Thoracic aorta (tissue), 2 donors: ENCODE data around the gene IL3. TPM values are rescaled to one million over a fixed set of nuclear protein-coding genes. Genes with fewer than 3 reads are reported as not detected.
A peak's percentile ranks its signal among the peaks of the same experiment; 100 is the strongest.

Source experiments
- ATAC-seq: fragments of 150-250 bp; one replicate; pipeline ENCODE4 v1.8.0; 2017; ENCODE audit warnings: low read depth; ENCODE audit not compliant: insufficient number of reproducible peaks, low FRiP score
- DNase-seq: peaks from one replicate; pipeline ENCODE4 v3.0.0-alpha.2; 2020; ENCODE audit warnings: low spot score
- H3K27ac ChIP-seq, 2 donors: fragments of 200-600 bp; sonication (generic); 1 replicate in 1 of 2; 2 replicates in 1 of 2; pipeline ENCODE4 v1.5.1; 2016; ENCODE audit warnings: mild to moderate bottlenecking in 2 of 2, moderate library complexity in 2 of 2
- H3K27me3 ChIP-seq: fragments of 200-600 bp; sonication (generic); replicated peaks from 2 replicates; pipeline ENCODE4 v1.6.0; 2016; ENCODE audit warnings: mild to moderate bottlenecking; ENCODE audit not compliant: insufficient read depth
- H3K36me3 ChIP-seq: fragments of 200-600 bp; sonication (generic); one replicate; pipeline ENCODE4 v1.5.1; 2016
- H3K4me1 ChIP-seq, 2 donors: fragments of 200-600 bp; sonication (generic); 1 replicate in 1 of 2; 2 replicates in 1 of 2; pipeline versions ENCODE4 v1.5.1 to v1.6.0; 2016; ENCODE audit warnings: low read depth in 2 of 2, mild to moderate bottlenecking in 1 of 2; ENCODE audit not compliant: control insufficient read depth in 1 of 2
- H3K4me3 ChIP-seq: fragments of 200-600 bp; sonication (generic); 2 replicates; pipeline ENCODE4 v1.5.1; 2016; ENCODE audit warnings: mild to moderate bottlenecking
- H3K9me3 ChIP-seq: fragments of 200-600 bp; sonication (generic); 2 replicates; pipeline ENCODE4 v1.5.1; 2016
- total RNA-seq, 2 donors: library from RNA; depleted of rRNA; stranded (reverse); fragments of >200 nt; gene quantifications; one replicate each; pipeline versions ENCODE4 v1.1.0 to v1.2.3, GENCODE V29; 2016
- TF ChIP-seq, protein P1 (sequence below): fragments of 200-600 bp; sonication (generic); IDR thresholded peaks from one replicate; pipeline ENCODE4 v1.5.1; 2019; ENCODE audit warnings: antibody characterized with exemption

IL3 gene
- total RNA-seq, 2 donors from 2014 or later: not detected

GRCh38 chr5:132059696-132060500, 557 bp upstream of the IL3 start:
- Histone ChIP-seq H3K27me3 (no peaks in the 10 kb centered on the region), H3K4me3 (no peak overlapping the region), H3K9me3 (no peaks in the 10 kb centered on the region), H3K36me3 (no peaks in the 10 kb centered on the region), H3K4me1 (no peaks in the 10 kb centered on the region), H3K27ac (no peak overlapping the region)
- ATAC-seq: no peak
- TF ChIP-seq, protein P1, sequence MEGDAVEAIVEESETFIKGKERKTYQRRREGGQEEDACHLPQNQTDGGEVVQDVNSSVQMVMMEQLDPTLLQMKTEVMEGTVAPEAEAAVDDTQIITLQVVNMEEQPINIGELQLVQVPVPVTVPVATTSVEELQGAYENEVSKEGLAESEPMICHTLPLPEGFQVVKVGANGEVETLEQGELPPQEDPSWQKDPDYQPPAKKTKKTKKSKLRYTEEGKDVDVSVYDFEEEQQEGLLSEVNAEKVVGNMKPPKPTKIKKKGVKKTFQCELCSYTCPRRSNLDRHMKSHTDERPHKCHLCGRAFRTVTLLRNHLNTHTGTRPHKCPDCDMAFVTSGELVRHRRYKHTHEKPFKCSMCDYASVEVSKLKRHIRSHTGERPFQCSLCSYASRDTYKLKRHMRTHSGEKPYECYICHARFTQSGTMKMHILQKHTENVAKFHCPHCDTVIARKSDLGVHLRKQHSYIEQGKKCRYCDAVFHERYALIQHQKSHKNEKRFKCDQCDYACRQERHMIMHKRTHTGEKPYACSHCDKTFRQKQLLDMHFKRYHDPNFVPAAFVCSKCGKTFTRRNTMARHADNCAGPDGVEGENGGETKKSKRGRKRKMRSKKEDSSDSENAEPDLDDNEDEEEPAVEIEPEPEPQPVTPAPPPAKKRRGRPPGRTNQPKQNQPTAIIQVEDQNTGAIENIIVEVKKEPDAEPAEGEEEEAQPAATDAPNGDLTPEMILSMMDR: no peak
- no peak for DNase-seq

DNA sequence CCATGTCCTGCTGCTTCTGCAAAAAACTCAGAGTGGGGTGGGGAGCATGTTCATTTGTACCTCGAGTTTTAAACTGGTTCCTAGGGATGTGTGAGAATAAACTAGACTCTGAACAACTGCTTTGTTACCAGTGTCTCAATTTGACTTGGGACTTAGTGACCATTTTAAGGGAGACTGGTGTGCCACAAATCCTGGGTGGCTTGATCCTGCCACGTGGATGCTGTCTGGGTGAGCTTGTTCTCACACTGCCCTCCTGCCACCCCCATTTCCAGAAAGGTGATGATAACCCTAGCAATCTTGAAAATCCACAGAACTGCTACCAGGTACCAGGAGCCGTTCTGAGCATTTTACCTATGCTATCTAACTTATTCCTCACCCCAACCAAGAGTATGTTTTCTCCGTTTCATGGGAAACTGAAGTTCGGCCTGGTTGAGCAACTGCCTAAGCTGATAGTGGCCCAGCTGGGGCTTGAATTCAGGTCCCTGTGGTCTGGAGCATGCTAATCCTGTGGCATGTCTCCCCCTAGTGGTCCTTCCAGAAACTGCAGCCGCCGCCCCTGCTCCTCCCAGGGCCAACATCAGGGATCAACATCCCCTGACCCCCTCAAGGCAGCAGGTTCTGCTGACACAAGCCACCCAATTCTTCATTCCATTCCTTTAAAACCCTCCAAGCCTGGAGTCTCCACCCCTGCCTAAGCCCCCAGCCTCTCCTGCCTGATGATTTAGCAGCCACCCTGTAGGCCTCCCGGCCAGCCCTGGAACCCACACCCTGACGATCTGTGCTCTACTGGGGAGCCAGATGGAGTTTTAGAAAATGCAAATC, 2.8 kb downstream of the IL3 start:
- H3K27ac ChIP-seq: no peak overlapping the region
- H3K4me3 ChIP-seq: no peak overlapping the region
- H3K36me3 ChIP-seq: no peaks in the 10 kb centered on the region
- TF ChIP-seq, protein P1: peak; percentile 97
- no peak for DNase-seq
- ATAC-seq: no peak
- H3K4me1 ChIP-seq: no peaks in the 10 kb centered on the region
- H3K9me3 ChIP-seq: no peaks in the 10 kb centered on the region
- no peaks in the 10 kb centered on the region for H3K27me3 ChIP-seq

- Histone ChIP-seq H3K9me3 (no peaks in the 10 kb centered on the region), H3K4me1 (no peaks in the 10 kb centered on the region), H3K27ac (no peak overlapping the region), H3K36me3 (no peaks in the 10 kb centered on the region), H3K27me3 (no peaks in the 10 kb centered on the region), H3K4me3 (no peak overlapping the region)
- TF ChIP-seq, protein P1: no peak
- ATAC-seq: no peak
- no peak for DNase-seq
These were observed 3.7 kb downstream of the IL3 start for GRCh38 chr5:132064140-132064539.

- Histone ChIP-seq H3K27me3 (no peaks in the 10 kb centered on the region), H3K4me1 (no peaks in the 10 kb centered on the region), H3K36me3 (no peaks in the 10 kb centered on the region), H3K4me3 (no peak overlapping the region), H3K9me3 (no peaks in the 10 kb centered on the region), H3K27ac (no peak overlapping the region)
- ATAC-seq (peak; percentile 25), DNase-seq (no peak)
- TF ChIP-seq, protein P1: peak; percentile 97
These were observed 4.4 kb downstream of the IL3 start for GRCh38 chr5:132064738-132065331.
